Prostate gland (tissue), 2 donors: ENCODE measurements around the gene ZXDC.

ENCODE experiments used
- CTCF ChIP-seq, 4 experiments: fragments of 200-600 bp in 2 of 4; fragments of 450-650 bp in 2 of 4; sonication (generic) in 2 of 4; IDR thresholded peaks; 1 replicate in 3 of 4; 2 replicates in 1 of 4; pipeline ENCODE4 v1.5.1; 2016 to 2019; ENCODE audit warnings: antibody characterized with exemption in 4 of 4, mild to moderate bottlenecking in 2 of 4, moderate library complexity in 2 of 4
- POLR2A ChIP-seq: fragments of 450-650 bp; IDR thresholded peaks from one replicate; pipeline ENCODE4 v1.6.1; 2016; ENCODE audit warnings: antibody characterized with exemption, mild to moderate bottlenecking
- POLR2AphosphoS5 ChIP-seq: sonication (generic); formaldehyde crosslinking; IDR thresholded peaks from one replicate; pipeline ENCODE4 v1.6.1; 2017; ENCODE audit warnings: antibody characterized with exemption

- TF ChIP-seq CTCF (IDR thresholded peaks at IDR 0.05): no peak
- no peak for TF ChIP-seq POLR2A
- TF ChIP-seq POLR2AphosphoS5: no peak
These were observed 4.5 kb upstream of the ZXDC start for GRCh38 chr3:126480206-126480605.
